HepG2 (cell line): Measurements from ENCODE around the gene CYP17A1. TPM values are rescaled to one million over a fixed set of nuclear protein-coding genes. Genes with fewer than 3 reads are reported as not detected.

Source experiments
- ATAC-seq: fragments of 200-7000 bp; cut with Tn5 transposase; 3 replicates; pipeline ENCODE4 v1.9.1; 2020; ENCODE audit warnings: mild to moderate bottlenecking, moderate library complexity
- BruUV-seq: library from RNA; stranded (reverse); fragments of 400-500 nt; replicated peaks from 2 replicates; lab custom pipeline; 2021; lab: Mats Ljungman, UMichigan
- CTCF ChIA-PET: fragments of 300-600 bp; formaldehyde crosslinking; extraction: SDS; loops from one replicate; lab custom pipeline; 2021; ENCODE audit warnings: low total read pairs, inconsistent platforms, low intra/inter-chr PET ratio; lab: Yijun Ruan, JAX
- POLR2A ChIA-PET: fragments of 350-600 bp; sonication (Branson Sonifier 250); formaldehyde crosslinking; loops from one replicate; lab custom pipeline; 2020; ENCODE audit warnings: antibody characterized with exemption, inconsistent platforms; lab: Yijun Ruan, JAX
- DNase-seq: peaks from one replicate; pipeline ENCODE4 v3.0.0-alpha.2; 2015; ENCODE audit warnings: low spot score
- FAIRE-seq: peaks from 3 replicates; lab custom pipeline; 2011; peaks lifted over from hg19 to GRCh38; lab: Jason Lieb, UNC
- H2AFZ ChIP-seq: one replicate; pipeline ENCODE4 v1.6.1; 2011; ENCODE audit warnings: low read length, inconsistent platforms
- H3K27ac ChIP-seq: fragments of 300-600 bp; 3 replicates; pipeline ENCODE4 v1.8.0; 2011; ENCODE audit warnings: mixed run types, mild to moderate bottlenecking, mixed read lengths, low read length, inconsistent platforms; ENCODE audit not compliant: insufficient read depth; ENCODE audit errors: extremely low read length
- H3K27me3 ChIP-seq, 2 experiments: fragments of 200-600 bp in 1 of 2; 2 replicates in 1 of 2; 3 replicates in 1 of 2; pipeline versions ENCODE4 v1.6.0 to v1.8.0; 2011; ENCODE audit warnings: low read length in 2 of 2, mild to moderate bottlenecking in 2 of 2, moderate library complexity in 2 of 2, inconsistent platforms in 1 of 2; ENCODE audit not compliant: insufficient read depth in 2 of 2, control insufficient read depth in 1 of 2
- H3K36me3 ChIP-seq, 2 experiments: fragments of 200-600 bp in 1 of 2; replicated peaks in 1 of 2; 2 replicates in 1 of 2; 3 replicates in 1 of 2; pipeline versions ENCODE4 v1.5.1 to v1.8.0; 2011; ENCODE audit warnings: low read length in 2 of 2, inconsistent platforms in 1 of 2; ENCODE audit not compliant: insufficient read depth in 2 of 2, control insufficient read depth in 1 of 2
- H3K4me1 ChIP-seq: 2 replicates; pipeline ENCODE4 v1.5.1; 2012; ENCODE audit warnings: low read length, inconsistent platforms; ENCODE audit not compliant: insufficient read depth
- H3K4me2 ChIP-seq: 2 replicates; pipeline ENCODE4 v1.6.0; 2011; ENCODE audit warnings: low read depth, low read length, inconsistent platforms
- H3K4me3 ChIP-seq, 3 experiments: fragments of 200-600 bp in 1 of 3; sonication (generic), shearing (Covaris generic) in 1 of 3; replicated peaks in 1 of 3; 2 replicates each; pipeline ENCODE4 v1.5.1; 2011 to 2016; ENCODE audit warnings: low read length in 3 of 3, inconsistent platforms in 2 of 3, low read depth in 2 of 3, mild to moderate bottlenecking in 2 of 3, control low read depth in 1 of 3, mixed read lengths in 1 of 3; ENCODE audit not compliant: insufficient read depth in 1 of 3
- H3K79me2 ChIP-seq: one replicate; pipeline ENCODE4 v1.6.1; 2011; ENCODE audit warnings: low read length, inconsistent platforms; ENCODE audit not compliant: insufficient read depth
- H3K9ac ChIP-seq: 2 replicates; pipeline ENCODE4 v1.6.0; 2011; ENCODE audit warnings: mild to moderate bottlenecking, low read depth, low read length, inconsistent platforms; ENCODE audit not compliant: insufficient read depth
- H3K9me3 ChIP-seq: 2 replicates; pipeline ENCODE4 v1.5.1; 2012; ENCODE audit warnings: mild to moderate bottlenecking, low read length
- H4K20me1 ChIP-seq: 2 replicates; pipeline ENCODE4 v1.6.0; 2011; ENCODE audit warnings: inconsistent platforms, mild to moderate bottlenecking, low read length, moderate library complexity; ENCODE audit not compliant: insufficient read depth
- ELF1 ChIP-seq: sonication (generic); formaldehyde crosslinking; IDR thresholded peaks from 2 replicates; pipeline ENCODE4 v1.4.0; 2020; ENCODE audit warnings: missing genetic modification reagents
- FIP1L1 ChIP-seq: fragments of 200-400 bp; formaldehyde crosslinking; IDR thresholded peaks from 2 replicates; pipeline ENCODE4 v1.6.1; 2018; ENCODE audit warnings: low read depth, mild to moderate bottlenecking, low read length, moderate library complexity, borderline replicate concordance; ENCODE audit not compliant: insufficient read depth
- FOXP1 ChIP-seq, 2 experiments: fragments of 450-650 bp in 1 of 2; IDR thresholded peaks; 2 replicates each; pipeline ENCODE4 v1.6.1; 2017 to 2018; ENCODE audit warnings: antibody characterized with exemption in 1 of 2
- HNRNPL ChIP-seq: fragments of 200-400 bp; formaldehyde crosslinking; IDR thresholded peaks from 2 replicates; pipeline ENCODE4 v1.6.1; 2017; ENCODE audit warnings: mild to moderate bottlenecking, low read depth, low read length
- PITX1 ChIP-seq: sonication (generic); formaldehyde crosslinking; IDR thresholded peaks from 2 replicates; pipeline ENCODE4 v1.5.1; 2020; ENCODE audit warnings: mild to moderate bottlenecking, missing genetic modification reagents
- THAP11 ChIP-seq: IDR thresholded peaks from 2 replicates; pipeline ENCODE4 v1.6.1; 2016; ENCODE audit warnings: missing biosample characterization, missing genetic modification reagents
- ZFP62 ChIP-seq: sonication (generic); formaldehyde crosslinking; IDR thresholded peaks from 2 replicates; pipeline ENCODE4 v1.4.0; 2020; ENCODE audit warnings: missing genetic modification reagents
- ZNF850 ChIP-seq: sonication (generic); formaldehyde crosslinking; conservative IDR thresholded peaks from 2 replicates; pipeline ENCODE4 v1.9.0; 2021; ENCODE audit warnings: mild to moderate bottlenecking, missing genetic modification reagents
- WGBS: methylation state at CpG from one replicate; pipeline ENCODE4 v1.1.6; 2017; ENCODE audit warnings: low lambda C conversion rate; 5-methylcytosine and 5-hydroxymethylcytosine counted together
- in situ Hi-C: cut with HindIII; loops from 2 replicates; pipeline ENCODE4 v1.10.0; 2017; ENCODE audit warnings: low pct_unique_long_range_greater_than_20kb; ENCODE audit not compliant: extremely low pct_ligation_motif_present
- intact Hi-C: fragments of 100-400 bp; cut with micrococcal nuclease; formaldehyde crosslinking; loops from one replicate; pipeline ENCODE4 v1.10.0; 2022; ENCODE audit not compliant: unreplicated experiment
- polyA plus RNA-seq, 8 experiments: library from polyadenylated mRNA; depleted of rRNA in 3 of 8; stranded (reverse) in 7 of 8; unstranded in 1 of 8; fragments of >200 nt; fragmentation: Illumina TruSeq in 4 of 8; extraction: Trizol in 4 of 8; gene quantifications; 2 replicates each; pipeline versions ENCODE4 v1.2.1 to v1.2.3, GENCODE V29; 2011 to 2016; ENCODE audit warnings: low read depth in 4 of 8, missing spikeins in 1 of 8, mixed read lengths in 1 of 8; ENCODE audit not compliant: insufficient read depth in 1 of 8
- total RNA-seq, 5 experiments: library from RNA; depleted of rRNA; stranded (reverse); fragments of >200 nt; fragmentation: Illumina TruSeq; extraction: Trizol; gene quantifications; 2 replicates each; pipeline ENCODE4 v1.2.3, GENCODE V29; 2016; ENCODE audit warnings: low read depth in 1 of 5
- TF ChIP-seq, protein P1 (sequence below), 2 experiments: IDR thresholded peaks; 2 replicates each; pipeline ENCODE4 v1.6.1; 2011 to 2012; ENCODE audit warnings: low read length in 2 of 2, borderline replicate concordance in 1 of 2, low read depth in 1 of 2, mild to moderate bottlenecking in 1 of 2, moderate library complexity in 1 of 2
- TF ChIP-seq, protein P2 (sequence below): sonication (generic); formaldehyde crosslinking; IDR thresholded peaks from 2 replicates; pipeline ENCODE4 v1.4.0; 2020; ENCODE audit warnings: low read depth, mild to moderate bottlenecking, missing genetic modification reagents
- TF ChIP-seq, protein P3 (sequence below): sonication (generic); formaldehyde crosslinking; IDR thresholded peaks from 2 replicates; pipeline ENCODE4 v1.4.0; 2020; ENCODE audit warnings: missing genetic modification reagents, borderline replicate concordance
- TF ChIP-seq, protein P4 (sequence below): sonication (generic); formaldehyde crosslinking; IDR thresholded peaks from 2 replicates; pipeline ENCODE4 v1.5.1; 2020; ENCODE audit warnings: mild to moderate bottlenecking, missing genetic modification reagents, borderline replicate concordance

The CYP17A1 gene
- total and polyA plus RNA-seq, 2 of the 13 experiments (the other 11 are each of a cell fraction or from before 2014, with no cell fraction given): 0.13 to 1.1 TPM

DNA sequence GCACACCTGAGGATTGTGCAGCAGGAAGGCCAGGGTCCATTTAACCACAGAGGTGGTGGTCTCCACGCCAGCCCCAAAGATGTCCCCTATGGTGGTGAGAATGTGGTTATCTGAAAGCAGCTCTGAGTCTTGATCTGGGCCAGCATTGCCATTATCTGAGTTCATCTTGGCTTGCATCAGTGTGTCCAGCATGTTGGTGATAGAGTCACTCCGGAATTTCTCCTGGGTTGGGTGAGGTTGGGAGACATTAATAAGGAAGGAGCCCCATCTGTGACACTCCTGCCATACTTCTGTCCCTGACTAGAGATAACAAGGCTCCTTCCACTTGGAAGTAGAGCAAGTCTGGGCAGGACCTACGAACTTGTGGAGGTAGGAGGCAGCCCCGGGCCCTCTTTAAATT, 4.2 kb downstream of the CYP17A1 start:
- Histone ChIP-seq H3K4me2 (no peak overlapping the region), H4K20me1 (no peaks in the 10 kb centered on the region), H3K4me3 (no peak overlapping the region), H3K36me3 (no peaks in the 10 kb centered on the region), H2AFZ (no peak overlapping the region), H3K27ac (no peak overlapping the region), H3K9ac (no peak overlapping the region), H3K79me2 (no peaks in the 10 kb centered on the region), H3K4me1 (peaks cover 34% of the 10 kb centered on the region), H3K27me3 (no peaks in the 10 kb centered on the region; a peak in 2 of 5 replicates), H3K9me3 (peaks cover 4% of the 10 kb centered on the region; the same call in 1 of the 2 replicates)
- FAIRE-seq (no peak), DNase-seq (no peak), ATAC-seq (no peak)
- CTCF ChIA-PET: no interaction called here
- WGBS: 50% methylated on average over 3 of the region's 4 CpGs
- BruUV-seq: no TSS peak
- TF ChIP-seq FOXP1 (IDR thresholded peaks at IDR 0.05) (no peak), FOXP1 (CRISPR knock-in tag; IDR thresholded peaks at IDR 0.05) (no peak), ZFP62 (CRISPR knock-in tag) (no peak), THAP11 (CRISPR knock-in tag) (no peak), HNRNPL (no peak), PITX1 (CRISPR knock-in tag) (no peak), ELF1 (no peak), ZNF850 (CRISPR knock-in tag) (no peak), FIP1L1 (no peak)
- TF ChIP-seq, protein P1, sequence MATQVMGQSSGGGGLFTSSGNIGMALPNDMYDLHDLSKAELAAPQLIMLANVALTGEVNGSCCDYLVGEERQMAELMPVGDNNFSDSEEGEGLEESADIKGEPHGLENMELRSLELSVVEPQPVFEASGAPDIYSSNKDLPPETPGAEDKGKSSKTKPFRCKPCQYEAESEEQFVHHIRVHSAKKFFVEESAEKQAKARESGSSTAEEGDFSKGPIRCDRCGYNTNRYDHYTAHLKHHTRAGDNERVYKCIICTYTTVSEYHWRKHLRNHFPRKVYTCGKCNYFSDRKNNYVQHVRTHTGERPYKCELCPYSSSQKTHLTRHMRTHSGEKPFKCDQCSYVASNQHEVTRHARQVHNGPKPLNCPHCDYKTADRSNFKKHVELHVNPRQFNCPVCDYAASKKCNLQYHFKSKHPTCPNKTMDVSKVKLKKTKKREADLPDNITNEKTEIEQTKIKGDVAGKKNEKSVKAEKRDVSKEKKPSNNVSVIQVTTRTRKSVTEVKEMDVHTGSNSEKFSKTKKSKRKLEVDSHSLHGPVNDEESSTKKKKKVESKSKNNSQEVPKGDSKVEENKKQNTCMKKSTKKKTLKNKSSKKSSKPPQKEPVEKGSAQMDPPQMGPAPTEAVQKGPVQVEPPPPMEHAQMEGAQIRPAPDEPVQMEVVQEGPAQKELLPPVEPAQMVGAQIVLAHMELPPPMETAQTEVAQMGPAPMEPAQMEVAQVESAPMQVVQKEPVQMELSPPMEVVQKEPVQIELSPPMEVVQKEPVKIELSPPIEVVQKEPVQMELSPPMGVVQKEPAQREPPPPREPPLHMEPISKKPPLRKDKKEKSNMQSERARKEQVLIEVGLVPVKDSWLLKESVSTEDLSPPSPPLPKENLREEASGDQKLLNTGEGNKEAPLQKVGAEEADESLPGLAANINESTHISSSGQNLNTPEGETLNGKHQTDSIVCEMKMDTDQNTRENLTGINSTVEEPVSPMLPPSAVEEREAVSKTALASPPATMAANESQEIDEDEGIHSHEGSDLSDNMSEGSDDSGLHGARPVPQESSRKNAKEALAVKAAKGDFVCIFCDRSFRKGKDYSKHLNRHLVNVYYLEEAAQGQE (IDR thresholded peaks at IDR 0.05; ENCODE audit: borderline replicate concordance in 1 of 2, low read depth in 1 of 2, low read length in 2 of 2): no peak
- TF ChIP-seq, protein P2, sequence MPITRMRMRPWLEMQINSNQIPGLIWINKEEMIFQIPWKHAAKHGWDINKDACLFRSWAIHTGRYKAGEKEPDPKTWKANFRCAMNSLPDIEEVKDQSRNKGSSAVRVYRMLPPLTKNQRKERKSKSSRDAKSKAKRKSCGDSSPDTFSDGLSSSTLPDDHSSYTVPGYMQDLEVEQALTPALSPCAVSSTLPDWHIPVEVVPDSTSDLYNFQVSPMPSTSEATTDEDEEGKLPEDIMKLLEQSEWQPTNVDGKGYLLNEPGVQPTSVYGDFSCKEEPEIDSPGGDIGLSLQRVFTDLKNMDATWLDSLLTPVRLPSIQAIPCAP (CRISPR knock-in tag): no peak
- TF ChIP-seq, protein P3, sequence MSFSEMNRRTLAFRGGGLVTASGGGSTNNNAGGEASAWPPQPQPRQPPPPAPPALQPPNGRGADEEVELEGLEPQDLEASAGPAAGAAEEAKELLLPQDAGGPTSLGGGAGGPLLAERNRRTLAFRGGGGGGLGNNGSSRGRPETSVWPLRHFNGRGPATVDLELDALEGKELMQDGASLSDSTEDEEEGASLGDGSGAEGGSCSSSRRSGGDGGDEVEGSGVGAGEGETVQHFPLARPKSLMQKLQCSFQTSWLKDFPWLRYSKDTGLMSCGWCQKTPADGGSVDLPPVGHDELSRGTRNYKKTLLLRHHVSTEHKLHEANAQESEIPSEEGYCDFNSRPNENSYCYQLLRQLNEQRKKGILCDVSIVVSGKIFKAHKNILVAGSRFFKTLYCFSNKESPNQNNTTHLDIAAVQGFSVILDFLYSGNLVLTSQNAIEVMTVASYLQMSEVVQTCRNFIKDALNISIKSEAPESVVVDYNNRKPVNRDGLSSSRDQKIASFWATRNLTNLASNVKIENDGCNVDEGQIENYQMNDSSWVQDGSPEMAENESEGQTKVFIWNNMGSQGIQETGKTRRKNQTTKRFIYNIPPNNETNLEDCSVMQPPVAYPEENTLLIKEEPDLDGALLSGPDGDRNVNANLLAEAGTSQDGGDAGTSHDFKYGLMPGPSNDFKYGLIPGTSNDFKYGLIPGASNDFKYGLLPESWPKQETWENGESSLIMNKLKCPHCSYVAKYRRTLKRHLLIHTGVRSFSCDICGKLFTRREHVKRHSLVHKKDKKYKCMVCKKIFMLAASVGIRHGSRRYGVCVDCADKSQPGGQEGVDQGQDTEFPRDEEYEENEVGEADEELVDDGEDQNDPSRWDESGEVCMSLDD (CRISPR knock-in tag): no peak
- TF ChIP-seq, protein P4, sequence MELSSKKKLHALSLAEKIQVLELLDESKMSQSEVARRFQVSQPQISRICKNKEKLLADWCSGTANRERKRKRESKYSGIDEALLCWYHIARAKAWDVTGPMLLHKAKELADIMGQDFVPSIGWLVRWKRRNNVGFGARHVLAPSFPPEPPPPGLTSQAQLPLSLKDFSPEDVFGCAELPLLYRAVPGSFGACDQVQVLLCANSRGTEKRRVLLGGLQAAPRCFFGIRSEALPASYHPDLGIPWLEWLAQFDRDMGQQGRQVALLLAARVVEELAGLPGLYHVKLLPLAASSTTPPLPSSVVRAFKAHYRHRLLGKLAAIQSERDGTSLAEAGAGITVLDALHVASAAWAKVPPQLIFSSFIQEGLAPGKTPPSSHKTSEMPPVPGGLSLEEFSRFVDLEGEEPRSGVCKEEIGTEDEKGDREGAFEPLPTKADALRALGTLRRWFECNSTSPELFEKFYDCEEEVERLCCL (CRISPR knock-in tag): no peak
- intact Hi-C loops: no loop called here
- POLR2A ChIA-PET: no interaction called here
- in situ Hi-C loops: loop anchor here (5.0 kb wide), 1 partner anchor 234 kb away; no protein-coding TSS in a partner anchor
